Caco-2 (cell line): Measurements from ENCODE around the gene LALBA. TPM values are rescaled to one million over a fixed set of nuclear protein-coding genes. Genes with fewer than 3 reads are reported as not detected.

Experiments
- BruUV-seq: library from RNA; stranded (reverse); fragments of 400-500 nt; replicated peaks from 2 replicates; lab custom pipeline; 2021; lab: Mats Ljungman, UMichigan
- CTCF ChIA-PET: fragments of 300-600 bp; sonication (Branson Sonifier 250); formaldehyde crosslinking; loops from one replicate; lab custom pipeline; 2022; ENCODE audit warnings: antibody characterized with exemption; lab: Charles Lee
- POLR2A ChIA-PET: fragments of 300-600 bp; sonication (Branson Sonifier 250); formaldehyde crosslinking; loops from one replicate; lab custom pipeline; 2022; ENCODE audit warnings: antibody characterized with exemption; lab: Charles Lee
- DNase-seq, 2 experiments: peaks; one replicate each; pipeline versions ENCODE4 v3.0.0 to v3.0.0-alpha.2; 2020 to 2022
- H3K27me3 ChIP-seq: replicated peaks from 2 replicates; pipeline ENCODE4 v1.6.0; 2011; ENCODE audit warnings: low read length; ENCODE audit not compliant: control insufficient read depth, insufficient read depth
- H3K36me3 ChIP-seq: 2 replicates; pipeline ENCODE4 v1.5.1; 2011; ENCODE audit warnings: low read length; ENCODE audit not compliant: control insufficient read depth, insufficient read depth
- H3K4me1 ChIP-seq: fragments of 250-450 bp; sonication (Bioruptor Pico); 2 replicates; pipeline ENCODE4 v1.5.1; 2020; ENCODE audit warnings: mild to moderate bottlenecking
- H3K4me3 ChIP-seq: 2 replicates; pipeline ENCODE4 v1.5.1; 2011; ENCODE audit warnings: low read depth, mild to moderate bottlenecking, control low read depth, low read length
- H3K9me3 ChIP-seq: fragments of 250-450 bp; sonication (Bioruptor Pico); 2 replicates; pipeline ENCODE4 v1.5.1; 2020; ENCODE audit warnings: mild to moderate bottlenecking, moderate library complexity
- H3K27ac Mint-ChIP-seq: one replicate; pipeline ENCODE4 v1.8.0; 2022; ENCODE audit warnings: mixed read lengths; ENCODE audit not compliant: unreplicated experiment
- H3K27me3 Mint-ChIP-seq: one replicate; pipeline ENCODE4 v1.8.0; 2022; ENCODE audit warnings: mixed read lengths; ENCODE audit not compliant: insufficient read depth, unreplicated experiment
- H3K36me3 Mint-ChIP-seq: one replicate; pipeline ENCODE4 v1.8.0; 2022; ENCODE audit warnings: mild to moderate bottlenecking, mixed read lengths; ENCODE audit not compliant: insufficient read depth, unreplicated experiment
- H3K4me1 Mint-ChIP-seq: one replicate; pipeline ENCODE4 v1.8.0; 2022; ENCODE audit warnings: low read depth, mixed read lengths; ENCODE audit not compliant: unreplicated experiment
- H3K4me3 Mint-ChIP-seq: one replicate; pipeline ENCODE4 v1.8.0; 2022; ENCODE audit warnings: mild to moderate bottlenecking, moderate library complexity, mixed read lengths; ENCODE audit not compliant: unreplicated experiment
- H3K9me3 Mint-ChIP-seq: one replicate; pipeline ENCODE4 v1.8.0; 2022; ENCODE audit warnings: mixed read lengths; ENCODE audit not compliant: unreplicated experiment
- intact Hi-C: fragments of 100-400 bp; cut with micrococcal nuclease; formaldehyde crosslinking; loops from one replicate; pipeline ENCODE4 v1.10.0; 2022; ENCODE audit not compliant: unreplicated experiment
- total RNA-seq: library from RNA; stranded (reverse); gene quantifications from 2 replicates; pipeline ENCODE4 v1.2.3, GENCODE V29; 2022
- TF ChIP-seq, protein P1 (sequence below), 2 experiments: fragments of 200-600 bp in 1 of 2; IDR thresholded peaks; 1 replicate in 1 of 2; 2 replicates in 1 of 2; pipeline versions ENCODE4 v1.5.1 to v1.8.0; 2011 to 2022; ENCODE audit warnings: antibody characterized with exemption in 1 of 2, control low read depth in 1 of 2, inconsistent platforms in 1 of 2, low read depth in 1 of 2, low read length in 1 of 2, mild to moderate bottlenecking in 1 of 2, moderate library complexity in 1 of 2; ENCODE audit not compliant: insufficient read depth in 1 of 2, severe bottlenecking in 1 of 2, unreplicated experiment in 1 of 2

LALBA gene
- total RNA-seq, 1 experiment from 2014 or later = not detected

DNA sequence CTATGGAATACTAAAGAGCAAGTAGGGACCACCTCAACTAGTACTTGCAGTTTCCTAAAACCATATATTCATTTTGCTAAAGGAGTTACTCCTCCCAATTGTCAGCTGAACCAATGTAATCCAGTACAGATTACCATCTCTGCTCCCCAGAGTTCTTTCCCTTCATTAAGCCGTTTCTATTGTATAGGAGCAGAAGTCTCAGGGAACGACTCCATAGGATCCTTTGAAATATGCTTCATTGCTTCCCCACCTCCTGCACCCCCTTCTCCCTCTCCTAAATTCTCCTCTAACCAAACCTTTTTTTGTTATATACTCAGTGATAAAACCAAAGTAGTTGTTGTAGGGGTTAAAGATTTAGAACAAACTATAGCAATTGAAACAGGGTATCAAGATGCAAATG is 30.7 kb upstream of the LALBA start:
- no peak overlapping the region for H3K27ac Mint-ChIP-seq

DNA sequence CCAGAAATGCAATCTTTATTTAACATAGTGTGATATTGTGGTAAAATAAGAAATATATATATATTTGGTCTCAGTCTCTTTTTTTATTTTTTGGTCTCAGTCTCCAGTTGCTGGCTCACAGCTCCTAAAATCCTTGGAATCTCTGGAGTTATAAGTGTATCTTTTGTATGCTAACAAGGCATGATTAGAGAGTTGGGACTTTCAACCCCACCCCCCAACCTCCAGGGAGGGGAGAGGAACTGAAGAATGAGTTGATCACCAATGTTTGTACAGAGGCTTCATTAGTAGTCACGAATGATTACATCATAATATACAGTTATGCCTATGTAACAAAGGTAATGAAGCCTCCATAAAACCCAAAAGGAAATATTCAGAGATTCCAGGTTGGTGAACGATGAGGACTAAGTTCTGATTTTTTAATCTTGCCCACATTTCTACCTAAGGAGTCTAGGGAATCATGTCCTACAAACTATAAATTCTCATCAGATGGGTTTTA is 22.8 kb upstream of the LALBA start:
- Mint-ChIP-seq H3K9me3 (peaks cover 9% of the 10 kb centered on the region), H3K4me1 (no peaks in the 10 kb centered on the region), H3K36me3 (no peaks in the 10 kb centered on the region), H3K27me3 (peaks cover 23% of the 10 kb centered on the region), H3K27ac (no peak overlapping the region), H3K4me3 (no peak overlapping the region)
- TF ChIP-seq, protein P1, sequence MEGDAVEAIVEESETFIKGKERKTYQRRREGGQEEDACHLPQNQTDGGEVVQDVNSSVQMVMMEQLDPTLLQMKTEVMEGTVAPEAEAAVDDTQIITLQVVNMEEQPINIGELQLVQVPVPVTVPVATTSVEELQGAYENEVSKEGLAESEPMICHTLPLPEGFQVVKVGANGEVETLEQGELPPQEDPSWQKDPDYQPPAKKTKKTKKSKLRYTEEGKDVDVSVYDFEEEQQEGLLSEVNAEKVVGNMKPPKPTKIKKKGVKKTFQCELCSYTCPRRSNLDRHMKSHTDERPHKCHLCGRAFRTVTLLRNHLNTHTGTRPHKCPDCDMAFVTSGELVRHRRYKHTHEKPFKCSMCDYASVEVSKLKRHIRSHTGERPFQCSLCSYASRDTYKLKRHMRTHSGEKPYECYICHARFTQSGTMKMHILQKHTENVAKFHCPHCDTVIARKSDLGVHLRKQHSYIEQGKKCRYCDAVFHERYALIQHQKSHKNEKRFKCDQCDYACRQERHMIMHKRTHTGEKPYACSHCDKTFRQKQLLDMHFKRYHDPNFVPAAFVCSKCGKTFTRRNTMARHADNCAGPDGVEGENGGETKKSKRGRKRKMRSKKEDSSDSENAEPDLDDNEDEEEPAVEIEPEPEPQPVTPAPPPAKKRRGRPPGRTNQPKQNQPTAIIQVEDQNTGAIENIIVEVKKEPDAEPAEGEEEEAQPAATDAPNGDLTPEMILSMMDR (IDR thresholded peaks at IDR 0.05; ENCODE audit: insufficient read depth in 1 of 2, low read depth in 1 of 2, low read length in 1 of 2, severe bottlenecking in 1 of 2, unreplicated experiment in 1 of 2) = no peak
- no peak overlapping the region for H3K4me3 ChIP-seq
- DNase-seq = no peak
- H3K36me3 ChIP-seq = no peaks in the 10 kb centered on the region
- ChIA-PET POLR2A (no interaction called here), CTCF (no interaction called here)
- peaks cover 13% of the 10 kb centered on the region for H3K9me3 ChIP-seq
- no peaks in the 10 kb centered on the region for H3K27me3 ChIP-seq
- no peaks in the 10 kb centered on the region for H3K4me1 ChIP-seq
- no TSS peak for BruUV-seq
- intact Hi-C loops = no loop called here

More for the DNA sequence above, 30.7 kb upstream of the LALBA start:
- no TSS peak for BruUV-seq
- no peaks in the 10 kb centered on the region for H3K4me1 Mint-ChIP-seq
- H3K9me3 ChIP-seq = peaks cover 38% of the 10 kb centered on the region
- ChIA-PET CTCF (no interaction called here), POLR2A (no interaction called here)
- no peak for DNase-seq
- H3K27me3 Mint-ChIP-seq = peaks cover 21% of the 10 kb centered on the region
- no peak overlapping the region for H3K4me3 Mint-ChIP-seq
- TF ChIP-seq, protein P1 (IDR thresholded peaks at IDR 0.05; ENCODE audit: insufficient read depth in 1 of 2, low read depth in 1 of 2, low read length in 1 of 2, severe bottlenecking in 1 of 2, unreplicated experiment in 1 of 2) = no peak
- no peaks in the 10 kb centered on the region for H3K36me3 ChIP-seq
- no peaks in the 10 kb centered on the region; the same call in 1 of the 2 replicates for H3K27me3 ChIP-seq
- H3K4me3 ChIP-seq = no peak overlapping the region
- no peaks in the 10 kb centered on the region for H3K36me3 Mint-ChIP-seq
- intact Hi-C loops = no loop called here
- H3K4me1 ChIP-seq = no peaks in the 10 kb centered on the region
- peaks cover 32% of the 10 kb centered on the region for H3K9me3 Mint-ChIP-seq

DNA sequence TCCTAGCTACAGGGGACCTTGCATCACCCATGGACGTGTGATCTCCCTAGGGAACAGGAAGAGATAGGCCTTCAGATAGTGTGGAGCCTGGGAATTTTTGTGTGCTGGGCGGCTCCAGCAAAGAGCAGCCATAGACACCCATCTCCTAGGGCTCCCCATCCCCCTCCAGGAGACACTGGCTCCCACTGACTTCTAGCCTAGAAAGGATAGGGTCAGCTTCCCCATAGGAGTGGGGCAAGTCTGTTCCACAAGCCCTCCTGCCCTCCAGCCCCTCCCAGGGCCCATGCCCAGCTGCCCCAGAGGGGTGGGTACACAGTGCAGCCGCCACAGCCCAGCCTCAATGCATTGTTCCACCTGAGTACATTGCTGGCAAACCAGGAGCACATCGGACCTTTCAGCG is 16.5 kb upstream of the LALBA start:
- Histone ChIP-seq H3K27me3 (no peaks in the 10 kb centered on the region; the same call in 1 of the 2 replicates), H3K9me3 (no peaks in the 10 kb centered on the region), H3K4me3 (no peak overlapping the region), H3K36me3 (no peaks in the 10 kb centered on the region), H3K4me1 (no peaks in the 10 kb centered on the region)
- TF ChIP-seq, protein P1 (IDR thresholded peaks at IDR 0.05; ENCODE audit: insufficient read depth in 1 of 2, low read depth in 1 of 2, low read length in 1 of 2, severe bottlenecking in 1 of 2, unreplicated experiment in 1 of 2) = no peak
- POLR2A ChIA-PET = no interaction called here
- Mint-ChIP-seq H3K9me3 (peaks cover 9% of the 10 kb centered on the region), H3K36me3 (no peaks in the 10 kb centered on the region), H3K4me1 (no peaks in the 10 kb centered on the region), H3K27ac (no peak overlapping the region), H3K27me3 (peaks cover 28% of the 10 kb centered on the region), H3K4me3 (no peak overlapping the region)
- no TSS peak for BruUV-seq
- intact Hi-C loops = no loop called here
- DNase-seq = no peak
- CTCF ChIA-PET = no interaction called here
